HAP-1 (cell line): ENCODE results near the gene GRID2IP.

Experiments used
- DNase-seq, 2 experiments: peaks; one replicate each; pipeline ENCODE4 v3.0.0-alpha.2; 2016 to 2020; ENCODE audit warnings: low spot score in 2 of 2
- H3K27me3 ChIP-seq: fragments of 250-450 bp; sonication (Bioruptor Pico); 2 replicates; pipeline ENCODE4 v1.5.1; 2020; ENCODE audit warnings: low read depth, mild to moderate bottlenecking, moderate library complexity
- H3K36me3 ChIP-seq: fragments of 250-450 bp; sonication (Bioruptor Pico); replicated peaks from 2 replicates; pipeline ENCODE4 v1.5.1; 2020; ENCODE audit warnings: mild to moderate bottlenecking
- H3K4me1 ChIP-seq: fragments of 250-450 bp; sonication (Bioruptor Pico); 2 replicates; pipeline ENCODE4 v1.5.1; 2020; ENCODE audit warnings: mild to moderate bottlenecking
- H3K4me3 ChIP-seq: fragments of 250-450 bp; sonication (Bioruptor Pico); 2 replicates; pipeline ENCODE4 v1.5.1; 2020; ENCODE audit warnings: mild to moderate bottlenecking, moderate library complexity
- H3K9me3 ChIP-seq: fragments of 250-450 bp; sonication (Bioruptor Pico); 2 replicates; pipeline ENCODE4 v1.5.1; 2020; ENCODE audit warnings: mild to moderate bottlenecking, moderate library complexity
- in situ Hi-C: fragments of 300-500 bp; cut with MboI; formaldehyde crosslinking; loops from 3 replicates; pipeline ENCODE4 v1.14.3; 2020; ENCODE audit warnings: low sequenced_read_pairs, inconsistent platforms, mixed read lengths

GRID2IP gene

DNA sequence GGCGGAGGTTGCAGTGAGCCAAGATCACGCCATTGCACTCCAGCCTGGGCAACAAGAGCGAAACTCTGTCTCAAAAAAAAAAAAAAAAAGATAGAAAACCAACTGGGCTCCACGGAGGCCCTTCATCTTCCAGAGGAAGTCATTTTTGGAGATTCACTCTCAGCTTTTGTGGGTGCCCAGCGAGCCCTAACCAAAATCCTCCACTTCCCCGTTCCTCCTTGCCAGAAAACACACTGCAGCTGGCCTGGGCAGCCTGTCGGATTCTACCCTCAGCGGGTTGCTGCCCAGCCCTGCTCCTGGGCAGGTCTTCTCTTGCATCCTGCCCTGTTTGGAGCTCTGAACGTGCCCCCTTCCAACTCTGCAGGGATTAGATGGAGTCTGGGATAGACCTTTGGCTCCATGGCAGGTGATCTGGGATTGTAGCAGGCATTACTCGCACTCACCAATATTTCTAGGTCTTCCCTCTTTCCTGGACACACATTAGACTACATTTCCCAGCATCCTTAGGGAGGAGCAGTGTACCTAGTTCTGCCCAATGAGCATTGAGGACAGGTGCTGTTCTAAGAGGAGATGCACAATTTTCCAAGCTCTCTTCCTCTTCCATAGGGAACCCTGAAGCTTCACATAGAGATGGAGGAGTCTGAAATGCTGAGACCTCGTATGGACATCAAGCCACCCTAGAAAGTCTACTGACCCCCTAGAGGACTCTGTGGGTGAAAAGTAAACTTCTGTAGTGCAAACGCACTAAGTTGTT is 4.6 kb downstream of the GRID2IP start:
- Histone ChIP-seq H3K36me3 (no peaks in the 10 kb centered on the region), H3K27me3 (no peaks in the 10 kb centered on the region), H3K4me3 (no peak overlapping the region), H3K9me3 (no peaks in the 10 kb centered on the region), H3K4me1 (no peaks in the 10 kb centered on the region)
- in situ Hi-C loops: no loop called here
- DNase-seq: no peak

GRCh38 chr7:6545398-6546126 is 5.7 kb downstream of the GRID2IP start:
- Histone ChIP-seq H3K27me3 (no peaks in the 10 kb centered on the region), H3K4me1 (no peaks in the 10 kb centered on the region), H3K9me3 (no peaks in the 10 kb centered on the region), H3K4me3 (no peak overlapping the region), H3K36me3 (no peaks in the 10 kb centered on the region)
- DNase-seq: no peak
- in situ Hi-C loops: no loop called here

- H3K9me3 ChIP-seq: no peaks in the 10 kb centered on the region
- H3K36me3 ChIP-seq: no peaks in the 10 kb centered on the region
- in situ Hi-C loops: no loop called here
- no peak overlapping the region for H3K4me3 ChIP-seq
- DNase-seq: no peak
- no peaks in the 10 kb centered on the region for H3K27me3 ChIP-seq
- no peaks in the 10 kb centered on the region for H3K4me1 ChIP-seq
Measured at GRCh38 chr7:6542368-6542767, 8.9 kb downstream of the GRID2IP start.

- peak in 1 of 2 experiments; percentile 69 for DNase-seq
- no peaks in the 10 kb centered on the region for H3K27me3 ChIP-seq
- no peaks in the 10 kb centered on the region; the same call in 1 of the 2 replicates for H3K4me1 ChIP-seq
- no peak overlapping the region for H3K4me3 ChIP-seq
- in situ Hi-C loops: no loop called here
- H3K9me3 ChIP-seq: no peaks in the 10 kb centered on the region
- H3K36me3 ChIP-seq: no peaks in the 10 kb centered on the region
Measured at GRCh38 chr7:6536262-6537260, 14.7 kb downstream of the GRID2IP start.

DNA sequence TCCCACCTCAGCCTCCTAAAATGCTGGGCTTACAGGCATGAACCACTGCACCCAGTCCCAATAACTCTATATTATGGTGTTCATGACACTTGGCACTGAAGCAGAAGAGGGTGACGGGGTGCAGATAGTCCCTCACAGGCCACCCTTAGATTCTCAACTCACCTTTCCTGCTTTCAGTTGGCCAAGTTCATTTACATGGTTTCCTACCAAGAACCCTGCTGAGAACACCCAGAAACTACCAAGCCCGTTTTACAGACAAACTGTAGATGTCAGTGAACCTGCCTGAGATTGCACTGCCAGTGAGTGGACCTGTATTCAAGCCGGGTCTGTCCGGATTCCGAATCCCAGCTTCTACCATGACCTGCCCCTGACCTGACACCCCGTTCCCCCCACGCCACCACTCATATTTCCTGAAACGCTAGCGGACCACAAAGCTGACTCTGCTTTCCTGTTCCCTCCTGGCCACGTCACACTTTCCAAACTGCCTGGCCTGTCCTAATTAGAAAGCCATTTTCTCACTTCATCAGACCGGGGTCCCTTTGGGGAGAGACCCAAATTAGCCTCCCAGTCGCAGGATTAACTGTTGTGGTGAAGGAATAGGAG is 17.3 kb downstream of the GRID2IP start:
- H3K9me3 ChIP-seq: no peaks in the 10 kb centered on the region

GRCh38 chr7:6532516-6532915 is 18.7 kb downstream of the GRID2IP start:
- Histone ChIP-seq H3K4me3 (no peak overlapping the region), H3K9me3 (no peaks in the 10 kb centered on the region), H3K36me3 (no peaks in the 10 kb centered on the region), H3K4me1 (peaks cover 2% of the 10 kb centered on the region; the same call in 1 of the 2 replicates), H3K27me3 (no peaks in the 10 kb centered on the region)
- DNase-seq: no peak
- in situ Hi-C loops: no loop called here

More for the DNA sequence above, 17.3 kb downstream of the GRID2IP start:
- Histone ChIP-seq H3K4me3 (no peak overlapping the region), H3K4me1 (peaks cover 2% of the 10 kb centered on the region; the same call in 1 of the 2 replicates), H3K36me3 (no peaks in the 10 kb centered on the region), H3K27me3 (no peaks in the 10 kb centered on the region)
- in situ Hi-C loops: no loop called here
- DNase-seq: no peak

- Histone ChIP-seq H3K36me3 (no peaks in the 10 kb centered on the region), H3K27me3 (no peaks in the 10 kb centered on the region), H3K4me1 (peaks cover 2% of the 10 kb centered on the region; the same call in 1 of the 2 replicates), H3K4me3 (peak overlapping the region; percentile 90), H3K9me3 (no peaks in the 10 kb centered on the region)
- in situ Hi-C loops: no loop called here
- DNase-seq: no peak
Measured at GRCh38 chr7:6531492-6532279, 19.6 kb downstream of the GRID2IP start.

GRCh38 chr7:6530626-6531491 is 20.4 kb downstream of the GRID2IP start:
- no peaks in the 10 kb centered on the region for H3K36me3 ChIP-seq
- peak; percentile 30 to 89 for DNase-seq
- no peaks in the 10 kb centered on the region for H3K27me3 ChIP-seq
- in situ Hi-C loops: no loop called here
- peak overlapping the region; percentile 90 for H3K4me3 ChIP-seq
- peaks cover 2% of the 10 kb centered on the region; the same call in 1 of the 2 replicates for H3K4me1 ChIP-seq
- no peaks in the 10 kb centered on the region for H3K9me3 ChIP-seq

DNA sequence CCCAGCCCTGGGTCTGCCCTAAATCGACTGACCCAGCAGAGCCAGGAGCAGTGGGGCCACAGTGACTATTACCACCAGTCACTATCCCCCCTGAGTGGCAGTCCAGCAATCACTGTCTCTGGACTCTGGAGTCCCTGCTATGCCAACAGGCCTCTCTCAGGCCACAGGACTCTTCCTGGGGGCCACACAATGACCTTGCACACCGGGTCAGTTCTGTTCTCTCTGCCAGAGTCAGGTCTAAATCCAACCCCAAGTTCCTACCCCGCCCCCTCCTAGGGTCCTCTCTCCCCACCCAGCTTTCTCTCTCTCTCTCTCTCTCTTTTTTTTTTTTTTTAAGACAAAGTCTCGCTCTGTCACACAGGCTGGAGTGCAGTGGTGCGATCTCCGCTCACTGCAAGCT is 21.6 kb downstream of the GRID2IP start:
- in situ Hi-C loops: no loop called here
- no peak for DNase-seq
- Histone ChIP-seq H3K27me3 (no peaks in the 10 kb centered on the region), H3K9me3 (no peaks in the 10 kb centered on the region), H3K4me1 (peaks cover 2% of the 10 kb centered on the region; the same call in 1 of the 2 replicates), H3K4me3 (no peak overlapping the region), H3K36me3 (no peaks in the 10 kb centered on the region)

DNA sequence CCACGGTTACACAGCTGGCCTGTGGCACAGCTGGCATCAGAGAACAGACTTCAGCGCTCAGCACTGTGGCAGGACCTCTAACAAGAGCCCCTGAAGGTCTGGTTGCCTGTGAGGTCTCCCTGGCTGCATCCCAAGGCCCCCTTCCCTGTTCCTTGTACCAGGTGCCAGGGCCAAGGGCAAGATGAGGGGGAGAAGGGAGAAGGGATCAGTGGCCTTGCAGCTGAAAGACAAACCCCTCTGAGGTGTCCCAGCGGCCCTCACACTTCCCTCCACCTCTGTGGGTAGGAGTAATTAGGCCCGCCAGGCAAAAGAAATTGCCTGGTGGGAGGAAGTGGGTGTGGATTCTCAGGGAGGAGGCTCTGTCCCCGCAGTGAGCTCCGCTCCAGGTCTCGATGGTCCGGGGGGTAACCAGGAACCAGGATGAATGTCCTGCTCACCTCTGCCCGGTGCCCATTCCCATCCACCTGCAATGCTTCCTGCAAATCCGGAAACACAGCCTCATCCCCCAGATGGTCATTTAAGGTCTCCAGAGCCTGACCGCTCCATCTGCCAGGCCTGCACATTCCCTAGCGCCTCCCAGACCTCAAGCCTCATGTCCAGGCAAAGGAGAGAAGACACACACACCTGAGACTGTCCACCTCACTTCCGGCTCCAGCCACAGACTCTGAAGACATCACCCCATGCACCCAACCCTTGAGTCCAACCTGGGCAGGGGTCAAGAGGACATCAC is 22.7 kb downstream of the GRID2IP start:
- no peaks in the 10 kb centered on the region for H3K9me3 ChIP-seq
- in situ Hi-C loops: no loop called here
- H3K4me1 ChIP-seq: peaks cover 2% of the 10 kb centered on the region; the same call in 1 of the 2 replicates
- no peak for DNase-seq
- H3K27me3 ChIP-seq: no peaks in the 10 kb centered on the region
- no peaks in the 10 kb centered on the region for H3K36me3 ChIP-seq
- H3K4me3 ChIP-seq: no peak overlapping the region

- Histone ChIP-seq H3K4me3 (peak overlapping the region; percentile 13; the same call in 1 of the 2 replicates), H3K4me1 (peaks cover 2% of the 10 kb centered on the region; the same call in 1 of the 2 replicates), H3K27me3 (no peaks in the 10 kb centered on the region), H3K36me3 (no peaks in the 10 kb centered on the region), H3K9me3 (no peaks in the 10 kb centered on the region)
- in situ Hi-C loops: no loop called here
- DNase-seq: no peak
Measured at GRCh38 chr7:6526997-6527378, 24.3 kb downstream of the GRID2IP start.
